GM18858 (cell line): ENCODE measurements around the gene CREB5.
"Not testable (repeated sequence)": the region's sequence is repeated elsewhere in the genome, so short reads cannot be mapped to it uniquely, and the experiment has no call there.

ENCODE experiments used
- ATAC-seq: cut with Tn5 transposase; IDR thresholded peaks from one replicate; pipeline ENCODE4 v1.9.1; 2021; ENCODE audit not compliant: unreplicated experiment

Gene CREB5

DNA sequence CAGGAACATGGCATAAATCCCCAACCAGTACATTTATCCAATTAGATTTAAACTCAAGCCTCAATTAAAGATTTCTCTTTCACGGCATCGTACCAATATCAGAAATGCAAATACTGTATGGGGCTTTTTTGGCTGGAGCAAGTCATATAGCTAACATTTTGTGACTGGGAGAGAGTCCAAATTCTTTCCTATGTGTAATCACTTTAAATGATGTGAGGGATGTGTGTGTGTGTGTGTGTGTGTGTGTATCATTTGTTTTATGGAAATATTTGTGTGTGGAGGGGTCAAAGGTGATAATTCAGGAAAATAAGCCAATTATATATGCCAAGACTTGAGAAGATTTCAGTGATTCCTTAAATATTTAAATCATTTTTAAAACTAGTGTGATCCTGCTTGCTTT lies 349.2 kb downstream of the CREB5 start:
- no peak for ATAC-seq

GRCh38 chr7:28762651-28763050 lies 350.3 kb downstream of the CREB5 start:
- ATAC-seq = no peak

GRCh38 chr7:28766359-28766758 lies 354.0 kb downstream of the CREB5 start:
- no peak for ATAC-seq

- ATAC-seq = no peak
Observed at GRCh38 chr7:28767356-28767755, 355.0 kb downstream of the CREB5 start.

GRCh38 chr7:28768577-28769147 lies 356.3 kb downstream of the CREB5 start:
- ATAC-seq = no peak

DNA sequence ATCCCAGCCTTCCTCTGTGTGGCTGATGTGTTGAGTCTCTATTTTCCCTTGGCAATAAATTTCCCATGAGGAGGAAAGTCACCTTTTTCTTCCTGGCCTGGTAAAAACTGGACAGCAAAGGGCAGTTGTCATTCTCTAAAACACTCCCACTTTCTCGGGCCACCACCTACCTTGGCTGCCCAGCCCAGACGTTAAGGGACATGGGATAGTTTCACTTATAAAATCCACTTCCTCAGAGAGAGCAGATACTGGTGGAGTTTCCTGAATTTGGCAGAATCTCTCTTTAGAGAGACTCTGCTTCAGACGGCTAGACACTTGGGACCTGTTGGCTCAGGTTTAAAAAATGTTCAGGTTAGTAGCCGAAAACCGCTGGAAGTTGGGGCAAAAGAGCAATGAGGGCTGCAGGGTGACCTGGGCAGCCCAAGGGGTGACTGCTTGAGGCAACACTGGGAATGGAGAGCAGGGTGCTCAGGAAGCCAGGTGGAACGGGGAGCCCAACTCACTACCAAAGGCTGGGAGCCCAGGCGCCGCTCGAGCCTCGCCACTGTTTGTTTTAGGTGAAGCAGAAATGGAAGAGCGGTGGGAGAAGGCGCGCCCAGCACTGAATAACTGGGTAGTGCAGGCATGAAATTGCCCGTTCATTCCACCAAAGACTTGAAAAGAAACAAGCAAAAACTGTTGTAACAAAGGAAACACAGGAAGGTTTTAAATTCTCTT lies 359.7 kb downstream of the CREB5 start:
- ATAC-seq = no peak

- ATAC-seq = no peak
Observed at GRCh38 chr7:28773423-28774145, 361.3 kb downstream of the CREB5 start.

DNA sequence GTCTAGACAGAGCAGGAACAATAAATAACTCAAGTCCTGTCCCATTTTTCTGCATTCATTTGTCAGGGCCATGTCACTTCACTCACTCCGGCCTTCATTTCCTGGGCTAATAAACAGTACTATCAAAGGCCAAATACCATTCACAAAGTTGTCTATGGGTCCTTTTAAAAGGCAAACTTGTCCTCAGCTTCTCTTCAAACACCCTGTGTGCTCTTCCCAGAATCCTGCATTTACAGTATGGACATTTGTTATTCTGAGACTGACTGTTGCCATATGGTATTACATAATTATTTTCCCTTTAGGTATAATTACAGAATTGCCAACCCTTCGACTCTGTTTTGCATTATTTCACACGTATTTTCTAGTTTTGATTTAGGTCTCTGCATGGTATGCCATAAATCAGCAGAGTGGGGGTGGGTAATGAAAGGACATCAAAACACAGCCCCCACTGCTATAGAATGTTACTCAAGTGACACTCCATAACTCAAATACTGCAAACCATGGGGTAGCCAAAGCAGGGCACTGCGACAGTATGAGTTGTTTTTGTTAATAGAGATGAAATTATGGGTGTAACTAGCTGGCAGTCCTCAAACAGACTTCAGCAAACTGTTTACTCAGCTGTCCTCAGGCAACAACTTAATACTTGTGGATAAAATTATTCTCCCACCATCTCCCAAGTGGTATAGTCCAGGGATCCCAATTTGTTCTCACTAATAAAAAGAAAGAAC lies 362.1 kb downstream of the CREB5 start:
- no peak for ATAC-seq

GRCh38 chr7:28776463-28777157 lies 364.3 kb downstream of the CREB5 start:
- ATAC-seq = no peak

DNA sequence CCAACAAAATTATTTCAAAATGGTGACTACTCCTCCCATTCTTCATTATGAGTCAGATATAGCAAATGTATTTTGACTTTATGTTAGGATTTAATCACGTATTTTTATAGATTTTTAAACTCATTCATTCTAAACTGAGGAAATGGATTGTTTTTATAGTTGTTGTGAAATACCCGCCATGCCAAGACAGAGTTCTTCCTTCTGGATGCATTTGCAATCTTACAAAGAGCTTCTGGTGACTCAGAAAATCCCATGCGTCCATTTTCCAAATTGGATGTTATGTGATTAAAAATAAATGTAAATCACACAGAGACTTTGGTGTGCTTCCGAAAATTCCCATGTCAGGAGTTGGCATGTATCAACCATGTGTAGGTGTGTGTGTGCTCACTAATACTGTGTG lies 366.5 kb downstream of the CREB5 start:
- no peak for ATAC-seq

GRCh38 chr7:28779954-28780353 lies 367.6 kb downstream of the CREB5 start:
- no peak for ATAC-seq

DNA sequence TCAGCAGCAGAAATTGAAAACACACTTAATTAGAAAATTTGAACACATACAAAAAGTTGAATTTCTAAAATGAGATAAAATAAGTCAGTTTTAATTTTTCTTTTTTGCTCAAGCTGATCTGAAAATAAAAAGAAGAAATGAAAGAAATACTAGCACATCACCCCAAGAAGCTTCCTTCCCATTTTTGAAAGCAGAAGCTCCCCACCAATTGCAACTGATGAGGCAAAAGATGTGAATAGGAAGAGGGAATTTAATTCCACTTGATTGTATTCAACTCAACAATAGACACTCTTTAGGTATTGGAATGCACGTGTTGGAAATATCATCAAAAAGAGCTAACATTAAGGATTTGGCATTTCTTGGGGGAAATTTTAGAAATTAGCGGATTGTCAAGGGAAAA lies 370.0 kb downstream of the CREB5 start:
- ATAC-seq = no peak

DNA sequence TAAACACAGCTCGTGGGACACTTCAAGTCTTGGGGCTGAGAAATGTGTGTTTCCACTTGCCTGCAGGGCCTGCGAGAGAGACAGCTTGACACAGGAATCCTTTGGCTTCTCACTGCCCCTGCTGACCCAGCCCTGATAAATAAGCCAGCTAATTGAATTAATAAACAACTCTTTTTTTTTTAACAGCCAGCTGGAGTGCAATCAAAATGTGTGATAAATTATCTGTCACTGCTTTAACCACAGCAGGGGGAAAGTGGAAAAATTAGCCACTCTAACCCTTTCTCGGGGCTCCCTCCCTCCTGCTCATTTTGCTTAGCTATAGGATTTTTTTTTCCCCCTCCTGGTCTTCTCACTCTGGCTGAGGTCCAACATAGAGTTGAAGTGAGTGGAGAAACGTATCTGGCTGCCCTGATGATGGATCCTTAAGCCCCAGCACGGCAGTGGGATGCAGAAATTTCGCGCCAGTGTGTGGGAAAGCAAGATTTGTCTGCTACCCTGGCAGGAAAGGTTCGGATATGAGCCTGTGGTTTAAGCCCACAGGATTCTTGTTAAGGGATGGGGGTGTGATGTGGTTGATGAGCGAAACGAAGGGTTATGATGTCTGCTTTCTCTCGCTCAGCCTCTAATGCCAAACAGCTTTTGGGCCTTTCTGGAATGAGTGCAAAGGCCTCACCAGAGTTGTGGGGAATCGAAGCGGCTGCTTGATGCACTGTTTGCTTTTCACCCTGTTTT lies 372.0 kb downstream of the CREB5 start:
- no peak for ATAC-seq

- ATAC-seq = no peak
Observed at GRCh38 chr7:28785041-28785995, 373.0 kb downstream of the CREB5 start.

GRCh38 chr7:28786156-28786555 lies 373.8 kb downstream of the CREB5 start:
- ATAC-seq = not testable (repeated sequence)

- no peak for ATAC-seq
Observed at GRCh38 chr7:28787106-28787505, 374.8 kb downstream of the CREB5 start.

GRCh38 chr7:28790467-28790866 lies 378.1 kb downstream of the CREB5 start:
- no peak for ATAC-seq

DNA sequence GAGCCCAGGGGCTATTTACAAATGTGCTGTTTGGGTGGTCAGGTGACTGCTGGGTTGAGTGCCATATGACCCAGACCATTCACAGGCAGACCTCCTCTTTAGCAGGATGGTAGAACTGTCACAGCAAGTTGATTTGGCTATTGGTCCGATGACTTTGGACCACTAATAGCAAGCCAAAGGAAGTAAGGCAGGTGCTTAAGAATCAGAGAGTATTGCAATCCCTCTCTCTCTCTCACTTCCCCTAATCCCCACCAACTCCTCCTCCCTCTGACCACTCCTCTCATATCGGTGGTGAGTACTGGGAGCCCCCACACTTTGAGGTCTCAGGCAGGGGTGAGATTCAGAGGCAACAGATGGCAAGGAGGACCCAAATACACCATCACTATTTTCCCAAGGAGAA lies 380.5 kb downstream of the CREB5 start:
- ATAC-seq = no peak

GRCh38 chr7:28793381-28794085 lies 381.2 kb downstream of the CREB5 start:
- no peak for ATAC-seq
